ENCODE measurements around the gene OGDHL.
"Not testable (repeated sequence)": the region's sequence is repeated elsewhere in the genome, so short reads cannot be mapped to it uniquely, and the experiment has no call there.

OGDHL gene

DNA sequence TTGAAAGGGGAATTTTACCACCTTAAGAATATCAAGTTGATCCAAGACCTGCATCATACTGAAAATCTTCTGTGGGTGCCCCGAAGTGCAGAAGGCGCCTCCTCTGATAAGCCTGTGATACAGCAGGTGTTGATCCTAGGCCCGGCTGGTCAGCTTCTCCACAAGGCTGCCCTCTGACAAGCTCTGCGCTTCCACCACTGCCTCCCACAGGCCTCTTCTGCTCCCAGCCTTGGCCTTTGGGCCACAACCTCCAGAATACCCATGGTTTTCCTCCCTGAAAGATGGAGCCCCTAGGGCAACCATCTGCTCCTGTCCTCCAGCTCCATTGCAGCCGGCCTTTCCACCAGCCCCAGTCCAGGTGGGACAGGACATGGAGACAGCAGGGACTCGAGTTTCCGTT, 5.6 kb upstream of the OGDHL start:
- Mint-ChIP-seq H3K36me3 (peaks cover 0 to 7% of the 10 kb centered on the region in 2 donors), H3K4me1 (peaks cover 2 to 3% of the 10 kb centered on the region in 2 donors), H3K4me3 (no peak overlapping the region), H3K27ac (no peak overlapping the region), H3K9me3 (peaks cover 5 to 10% of the 10 kb centered on the region in 2 donors), H3K27me3 (peaks cover 49 to 66% of the 10 kb centered on the region in 2 donors)
- DNase-seq, result no peak
- ATAC-seq (replicated peaks), result no peak

DNA sequence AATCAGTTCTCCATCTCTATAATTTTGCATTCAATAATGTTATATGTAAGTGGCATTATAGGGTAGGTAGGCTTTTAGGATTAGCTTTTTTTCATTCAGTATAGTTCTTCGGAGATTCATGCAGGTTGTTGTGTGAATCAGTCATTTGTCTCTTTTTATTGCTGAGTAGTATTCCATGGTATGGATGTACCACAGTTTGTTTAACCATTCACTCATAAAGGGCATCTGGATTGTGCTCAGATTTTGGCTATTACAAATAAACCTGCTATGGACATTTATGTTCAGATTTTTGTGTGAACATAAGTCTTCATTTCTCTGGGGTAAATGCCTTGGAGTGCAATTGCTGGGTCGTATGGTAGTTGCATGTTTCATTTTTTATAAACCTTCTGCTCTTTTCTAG, 4.4 kb upstream of the OGDHL start:
- H3K27ac Mint-ChIP-seq, result no peak overlapping the region
- peaks cover 4 to 10% of the 10 kb centered on the region in 2 donors for H3K4me1 Mint-ChIP-seq
- H3K9me3 Mint-ChIP-seq, result peaks cover 5 to 10% of the 10 kb centered on the region in 2 donors
- no peak overlapping the region for H3K4me3 Mint-ChIP-seq
- ATAC-seq (replicated peaks) (no peak), DNase-seq (no peak)
- H3K36me3 Mint-ChIP-seq, result peaks cover 0 to 7% of the 10 kb centered on the region in 2 donors
- peaks cover 45 to 60% of the 10 kb centered on the region in 2 donors for H3K27me3 Mint-ChIP-seq

DNA sequence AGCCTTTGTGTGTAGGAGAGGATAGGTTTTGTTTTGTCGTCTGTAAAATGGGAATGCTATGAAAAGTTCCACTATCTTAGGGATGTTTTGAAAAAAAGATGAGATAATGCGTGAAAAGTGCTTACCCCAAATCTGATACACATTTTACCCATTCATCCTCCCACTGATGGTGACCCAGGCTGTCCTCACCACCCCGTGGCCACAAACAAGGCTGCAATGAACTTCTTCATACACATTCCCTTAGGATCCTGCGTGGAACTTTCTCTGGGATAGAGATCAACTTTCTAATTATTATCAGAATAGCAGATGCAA, 399 bp upstream of the OGDHL start:
- Mint-ChIP-seq H3K27ac (no peak overlapping the region), H3K4me3 (peak overlapping the region; percentile 71 to 76), H3K27me3 (peaks cover 55 to 73% of the 10 kb centered on the region in 2 donors), H3K36me3 (peaks cover 0 to 5% of the 10 kb centered on the region in 2 donors), H3K9me3 (peaks cover 5 to 8% of the 10 kb centered on the region in 2 donors), H3K4me1 (peaks cover 2 to 16% of the 10 kb centered on the region in 2 donors)
- ATAC-seq (replicated peaks) (no peak), DNase-seq (no peak)

DNA sequence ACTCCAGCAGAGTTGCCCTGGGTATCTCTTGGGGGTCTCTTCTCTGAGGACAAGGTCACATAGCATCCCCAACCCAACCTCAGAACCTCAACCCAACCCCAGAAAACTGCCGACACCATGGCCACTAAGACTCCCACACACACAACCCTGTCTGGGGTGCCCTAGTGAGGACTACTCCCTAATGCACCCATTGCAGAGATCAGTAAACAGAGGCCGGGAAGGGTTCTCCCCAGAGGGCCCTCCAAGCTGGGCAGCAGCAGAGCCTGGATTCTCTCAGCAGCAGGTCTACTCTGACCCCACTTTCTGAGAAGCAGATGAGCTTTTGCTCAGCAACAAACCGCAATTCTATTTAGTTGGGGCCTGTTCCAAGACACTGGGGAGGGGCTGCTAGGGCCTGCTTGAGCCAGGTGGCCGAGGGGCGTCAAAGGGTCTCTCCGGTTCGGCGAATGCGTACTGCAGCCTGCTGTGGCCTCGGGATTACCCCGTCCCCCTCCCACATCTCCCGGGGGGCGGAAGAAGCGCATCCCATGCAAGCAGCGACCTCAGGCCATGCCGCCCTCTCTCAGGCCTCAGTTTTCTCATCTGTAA, 828 bp downstream of the OGDHL start:
- peak overlapping the region in 1 of 2 donors; percentile 76 for H3K4me3 Mint-ChIP-seq
- DNase-seq (no peak), ATAC-seq (replicated peaks) (no peak)
- peaks cover 2 to 16% of the 10 kb centered on the region in 2 donors for H3K4me1 Mint-ChIP-seq
- peaks cover 0 to under 1% of the 10 kb centered on the region in 2 donors for H3K36me3 Mint-ChIP-seq
- peaks cover 51 to 63% of the 10 kb centered on the region in 2 donors for H3K27me3 Mint-ChIP-seq
- H3K9me3 Mint-ChIP-seq, result peaks cover 0 to 1% of the 10 kb centered on the region in 2 donors
- no peak overlapping the region for H3K27ac Mint-ChIP-seq

DNA sequence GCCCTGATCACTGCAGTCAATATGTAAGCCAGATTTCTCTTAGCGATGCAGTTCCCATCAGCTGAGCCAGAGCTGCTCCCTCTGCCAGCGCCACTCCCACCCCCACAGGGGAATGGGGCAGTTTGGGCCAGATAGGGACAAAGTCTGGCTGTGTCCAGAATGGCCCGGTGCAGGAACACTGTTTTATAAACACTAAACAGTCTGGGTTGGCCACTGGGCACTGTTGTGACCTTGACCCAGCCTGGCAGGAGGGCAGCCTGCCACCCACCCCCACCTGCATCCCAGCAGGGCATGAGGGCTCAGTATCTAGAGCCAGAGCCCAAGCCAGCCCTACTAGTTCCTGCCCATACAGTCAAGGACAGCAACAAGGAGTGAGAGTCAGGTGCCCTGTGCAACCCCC, 1.3 kb downstream of the OGDHL start:
- H3K4me1 Mint-ChIP-seq, result peaks cover 2 to 16% of the 10 kb centered on the region in 2 donors
- no peak overlapping the region for H3K4me3 Mint-ChIP-seq
- H3K9me3 Mint-ChIP-seq, result no peaks in the 10 kb centered on the region
- no peak for DNase-seq
- no peak for ATAC-seq (replicated peaks)
- no peak overlapping the region for H3K27ac Mint-ChIP-seq
- peaks cover 54 to 59% of the 10 kb centered on the region in 2 donors for H3K27me3 Mint-ChIP-seq
- no peaks in the 10 kb centered on the region for H3K36me3 Mint-ChIP-seq

DNA sequence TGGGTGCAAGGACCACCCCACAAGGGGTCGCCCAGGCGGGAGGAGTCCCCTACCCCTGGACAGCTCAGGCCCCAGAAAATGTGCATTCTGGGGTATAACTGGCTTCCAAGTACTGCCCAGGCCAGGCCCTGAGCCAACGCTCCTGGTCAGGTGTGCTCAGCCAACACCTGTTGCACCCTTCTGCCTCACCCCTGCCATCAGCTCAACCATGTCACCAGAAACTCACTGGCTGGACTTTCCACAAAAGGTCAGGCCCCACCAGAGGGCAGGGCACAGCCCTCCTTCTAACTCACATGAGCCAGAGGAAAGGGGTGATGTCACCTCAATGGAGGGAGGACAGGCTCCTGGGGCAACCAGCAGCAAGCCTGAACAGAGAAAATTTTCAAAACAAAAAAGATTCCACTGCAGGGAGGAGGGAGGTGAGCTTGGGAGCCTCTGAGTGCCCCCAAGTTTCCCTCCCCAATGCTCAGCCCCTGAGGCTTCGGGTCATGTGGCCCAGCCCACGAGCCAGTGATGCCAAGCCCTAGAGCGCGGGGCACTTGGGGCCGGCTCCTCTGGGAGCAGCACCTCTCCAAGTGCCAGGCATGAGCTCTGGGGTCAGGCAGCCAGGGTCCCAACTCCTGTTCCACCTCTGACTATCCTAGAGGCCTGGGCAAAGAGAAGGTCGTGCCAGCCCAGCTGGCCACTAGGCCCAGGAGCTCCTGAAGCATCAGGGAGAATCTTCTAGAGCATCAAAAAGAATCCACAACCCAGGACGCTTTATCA, 2.2 kb downstream of the OGDHL start:
- Mint-ChIP-seq H3K27ac (no peak overlapping the region), H3K9me3 (no peaks in the 10 kb centered on the region), H3K36me3 (no peaks in the 10 kb centered on the region), H3K27me3 (peaks cover 54 to 59% of the 10 kb centered on the region in 2 donors), H3K4me1 (peaks cover 2 to 16% of the 10 kb centered on the region in 2 donors), H3K4me3 (no peak overlapping the region)
- no peak for ATAC-seq (replicated peaks)
- no peak for DNase-seq

DNA sequence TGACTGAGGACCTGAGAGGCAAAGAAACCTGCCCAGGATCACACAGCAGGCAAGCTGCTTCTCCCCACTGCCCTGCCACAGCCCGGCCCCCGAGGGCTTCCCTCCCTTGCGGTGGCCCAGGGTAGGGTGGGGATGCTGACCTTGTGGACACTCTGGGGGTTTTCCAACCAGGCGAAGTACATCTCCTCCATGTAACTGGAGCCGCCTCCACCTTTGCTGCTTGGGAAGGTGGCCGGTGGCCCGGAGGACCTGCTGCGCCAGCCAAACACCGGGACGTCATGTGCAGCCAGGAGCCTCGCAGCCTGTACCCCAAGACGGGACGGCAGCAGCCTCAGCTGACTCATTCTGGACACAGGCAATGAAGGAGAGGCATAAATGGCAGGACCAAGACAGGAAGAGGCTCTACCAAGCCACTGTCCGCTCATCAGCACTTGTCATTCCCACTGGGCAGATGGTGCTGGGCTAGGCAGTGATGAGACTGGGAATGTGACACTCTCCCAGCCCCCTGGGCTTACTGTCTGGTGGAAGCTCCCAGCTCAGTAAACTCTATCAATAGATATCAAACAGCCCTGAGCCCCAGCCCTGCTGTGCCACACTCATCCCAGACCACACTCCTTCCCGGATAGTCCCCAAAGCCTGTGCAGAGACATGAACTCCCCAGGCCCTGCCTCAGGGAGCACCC, 3.7 kb downstream of the OGDHL start:
- DNase-seq (no peak), ATAC-seq (replicated peaks) (no peak)
- Mint-ChIP-seq H3K36me3 (no peaks in the 10 kb centered on the region), H3K27ac (no peak overlapping the region), H3K4me3 (no peak overlapping the region), H3K9me3 (no peaks in the 10 kb centered on the region), H3K4me1 (peaks cover 2 to 16% of the 10 kb centered on the region in 2 donors), H3K27me3 (peaks cover 49 to 52% of the 10 kb centered on the region in 2 donors)

DNA sequence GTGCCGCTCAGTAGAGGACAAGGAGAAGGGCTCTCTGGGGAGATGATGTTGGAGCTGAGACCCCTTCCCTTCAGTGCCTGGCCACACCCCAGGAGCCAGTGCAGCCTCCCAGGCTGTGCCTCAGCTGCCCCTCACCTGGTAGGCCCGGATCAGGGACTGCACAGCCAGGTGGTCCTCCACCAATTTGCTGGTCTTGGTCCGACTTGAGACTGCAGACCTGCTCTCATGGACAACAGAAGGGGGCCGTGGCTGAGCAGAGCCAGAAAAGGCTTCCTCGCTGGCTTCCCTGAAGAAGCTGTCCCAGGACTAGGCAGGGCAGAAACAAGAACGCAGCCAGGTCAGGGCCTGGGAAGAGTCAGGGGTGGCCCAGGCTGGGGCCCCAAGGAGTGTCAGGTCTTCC, 5.5 kb downstream of the OGDHL start:
- H3K9me3 Mint-ChIP-seq, result no peaks in the 10 kb centered on the region
- peaks cover 39 to 50% of the 10 kb centered on the region in 2 donors for H3K27me3 Mint-ChIP-seq
- H3K4me1 Mint-ChIP-seq, result peaks cover 0 to 5% of the 10 kb centered on the region in 2 donors
- no peak overlapping the region for H3K4me3 Mint-ChIP-seq
- no peak for ATAC-seq (replicated peaks)
- no peak for DNase-seq
- H3K27ac Mint-ChIP-seq, result no peak overlapping the region
- no peaks in the 10 kb centered on the region for H3K36me3 Mint-ChIP-seq

DNA sequence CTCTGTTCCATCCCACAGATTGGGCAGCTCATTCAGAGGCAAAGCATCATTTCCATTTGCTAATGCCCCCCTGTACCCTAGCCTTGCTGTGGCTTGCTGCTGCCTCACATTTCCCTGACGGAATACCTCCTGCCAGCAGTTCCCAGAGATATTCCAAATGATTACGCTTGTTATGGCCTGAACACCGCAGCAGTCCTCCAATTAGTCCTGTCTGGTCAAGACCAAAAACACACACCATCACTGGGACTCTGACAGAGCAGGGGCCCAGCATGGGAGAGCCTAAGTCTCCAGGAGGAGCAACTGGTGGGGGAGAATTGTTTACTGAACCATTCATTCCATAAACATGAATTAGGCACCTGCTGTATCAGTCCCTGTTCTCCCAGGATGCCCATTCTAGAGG, 6.1 kb downstream of the OGDHL start:
- H3K4me3 Mint-ChIP-seq, result no peak overlapping the region
- H3K4me1 Mint-ChIP-seq, result peaks cover 0 to under 1% of the 10 kb centered on the region in 2 donors
- peaks cover 42 to 51% of the 10 kb centered on the region in 2 donors for H3K27me3 Mint-ChIP-seq
- H3K36me3 Mint-ChIP-seq, result no peaks in the 10 kb centered on the region
- no peaks in the 10 kb centered on the region for H3K9me3 Mint-ChIP-seq
- H3K27ac Mint-ChIP-seq, result no peak overlapping the region
- DNase-seq, result no peak
- no peak for ATAC-seq (replicated peaks)

DNA sequence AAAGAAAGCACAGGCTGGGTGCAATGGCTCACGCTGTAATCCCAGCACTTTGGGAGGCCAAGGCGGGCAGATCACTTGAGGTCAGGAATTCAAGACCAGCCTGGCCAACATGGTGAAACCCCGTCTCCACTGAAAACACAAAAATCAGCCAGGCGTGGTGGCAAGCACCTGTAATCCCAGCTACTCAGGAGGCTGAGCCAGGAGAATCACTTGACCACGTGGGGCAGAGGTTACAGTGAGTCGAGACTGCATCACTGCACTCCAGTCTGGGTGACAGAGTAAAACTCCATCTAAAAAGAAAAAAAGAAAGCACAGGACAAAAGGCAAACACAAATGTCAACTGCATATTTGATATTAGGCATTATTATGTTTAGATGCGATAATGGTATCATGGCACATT, 7.2 kb downstream of the OGDHL start:
- peaks cover 41 to 47% of the 10 kb centered on the region in 2 donors for H3K27me3 Mint-ChIP-seq
- ATAC-seq (replicated peaks); H3K9me3 Mint-ChIP-seq; H3K27ac Mint-ChIP-seq; DNase-seq; H3K36me3 Mint-ChIP-seq; H3K4me3 Mint-ChIP-seq; H3K4me1 Mint-ChIP-seq: not testable (repeated sequence)

DNA sequence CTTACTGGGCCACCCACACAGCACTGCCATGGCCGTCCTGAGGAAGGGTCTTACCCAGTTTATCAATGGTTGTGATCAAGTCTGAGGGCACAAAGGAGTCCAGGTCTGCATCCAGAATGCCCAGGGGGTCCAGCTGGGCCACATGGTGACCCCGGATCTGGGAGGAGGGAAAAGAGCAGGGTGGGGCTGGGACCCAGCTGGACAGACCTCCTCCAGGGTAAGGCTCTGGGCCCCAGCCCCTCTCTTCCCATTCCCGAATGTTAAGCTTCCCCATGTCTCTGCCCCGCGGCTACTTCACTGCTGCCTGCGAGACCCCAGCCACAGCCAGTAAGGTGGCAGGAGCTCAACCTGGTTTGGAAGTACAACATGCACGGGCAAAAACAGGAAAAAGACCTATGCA, 9.5 kb downstream of the OGDHL start:
- Mint-ChIP-seq H3K4me3 (no peak overlapping the region), H3K36me3 (no peaks in the 10 kb centered on the region), H3K27me3 (peaks cover 23 to 32% of the 10 kb centered on the region in 2 donors), H3K4me1 (no peaks in the 10 kb centered on the region), H3K9me3 (no peaks in the 10 kb centered on the region), H3K27ac (no peak overlapping the region)
- ATAC-seq (replicated peaks), result no peak
- DNase-seq, result no peak

DNA sequence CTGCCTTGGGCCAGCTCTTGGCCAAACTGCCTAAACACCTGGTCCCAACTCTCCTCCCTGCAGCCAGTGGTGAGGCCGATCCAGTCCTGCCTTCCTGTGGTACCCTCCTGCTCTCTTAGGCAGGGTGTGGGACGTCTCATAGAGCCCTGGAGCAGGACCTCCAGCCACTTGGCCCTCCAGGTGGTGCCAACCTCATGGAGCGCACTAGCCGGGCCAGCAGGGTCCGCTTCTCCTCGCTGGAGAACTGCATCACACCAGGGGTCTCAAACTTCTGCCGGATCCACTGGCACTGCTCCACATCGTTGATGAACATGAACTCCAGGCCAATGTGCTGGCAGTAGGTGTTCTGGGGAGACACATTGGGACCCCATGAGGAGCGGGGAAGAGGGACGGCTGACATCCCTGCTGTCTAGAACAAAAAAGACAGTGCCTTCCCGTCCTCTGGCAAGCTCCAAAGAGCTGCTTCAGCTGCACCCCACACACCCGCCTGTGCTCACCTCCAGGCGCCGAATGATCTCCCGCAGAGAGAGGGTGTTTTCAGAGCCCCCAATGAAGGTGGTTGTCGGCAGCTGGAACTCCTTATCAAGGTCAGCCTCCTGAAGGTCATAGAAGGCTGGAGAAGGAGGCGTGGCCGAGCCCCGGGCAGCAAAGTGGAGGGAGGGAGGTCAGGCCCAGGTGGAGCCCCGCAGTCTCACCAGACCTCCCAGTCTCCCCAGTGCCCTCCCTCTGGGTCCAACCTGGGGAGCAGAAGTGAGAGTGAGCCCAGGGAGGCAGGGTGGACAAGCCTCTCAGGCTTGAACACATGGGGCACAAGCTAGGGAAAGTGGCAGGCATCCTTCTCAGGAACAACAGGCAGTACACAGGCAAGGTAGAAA, 10.2 kb downstream of the OGDHL start:
- Mint-ChIP-seq H3K9me3 (no peaks in the 10 kb centered on the region), H3K36me3 (no peaks in the 10 kb centered on the region), H3K27me3 (peaks cover 18 to 29% of the 10 kb centered on the region in 2 donors), H3K27ac (no peak overlapping the region), H3K4me1 (no peaks in the 10 kb centered on the region), H3K4me3 (no peak overlapping the region)
- ATAC-seq (replicated peaks), result no peak
- no peak for DNase-seq

DNA sequence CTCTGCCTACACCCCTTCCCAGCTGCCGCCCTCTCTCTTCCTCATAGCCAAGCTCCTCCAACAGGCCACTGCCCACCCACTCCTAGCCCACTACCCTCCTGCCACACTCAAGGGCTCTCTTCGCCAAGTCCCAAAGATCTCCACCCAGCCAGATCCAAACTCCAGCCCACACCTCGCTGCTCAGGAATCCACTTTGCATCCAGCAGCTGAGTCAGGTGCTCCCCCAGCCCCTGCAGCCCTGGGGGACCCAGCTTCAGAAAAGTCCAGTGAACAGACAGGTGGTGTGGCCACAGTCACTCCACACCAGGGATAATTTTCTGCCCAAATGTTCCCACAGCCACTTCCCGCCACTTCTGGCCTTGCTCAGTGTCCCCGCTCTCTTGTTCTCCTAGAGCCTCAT, 10.9 kb downstream of the OGDHL start:
- no peak overlapping the region for H3K27ac Mint-ChIP-seq
- H3K36me3 Mint-ChIP-seq, result no peaks in the 10 kb centered on the region
- no peak for ATAC-seq (replicated peaks)
- no peaks in the 10 kb centered on the region for H3K4me1 Mint-ChIP-seq
- no peak for DNase-seq
- H3K4me3 Mint-ChIP-seq, result no peak overlapping the region
- H3K9me3 Mint-ChIP-seq, result no peaks in the 10 kb centered on the region
- H3K27me3 Mint-ChIP-seq, result peaks cover 15 to 29% of the 10 kb centered on the region in 2 donors

DNA sequence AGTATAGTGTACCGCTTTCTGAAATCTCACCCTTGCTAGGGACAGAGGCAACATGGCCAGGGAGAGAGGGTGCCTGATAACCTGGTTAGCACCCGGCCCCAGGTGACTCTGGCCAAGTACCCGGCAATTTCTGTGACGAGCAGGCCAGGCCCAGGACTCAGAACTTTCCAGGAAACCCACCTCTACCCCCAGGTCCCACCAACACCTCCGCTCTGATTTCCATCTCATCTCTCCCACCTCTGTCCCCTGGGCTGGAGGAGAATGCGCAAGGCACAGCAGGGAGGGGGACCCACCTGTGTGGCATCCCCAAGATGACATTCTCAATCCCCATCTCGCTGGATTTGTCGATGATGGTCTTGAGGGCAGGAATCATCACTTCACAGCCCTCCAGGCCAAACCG, 11.6 kb downstream of the OGDHL start:
- no peaks in the 10 kb centered on the region for H3K4me1 Mint-ChIP-seq

More for the DNA sequence above, 11.6 kb downstream of the OGDHL start:
- H3K36me3 Mint-ChIP-seq, result no peaks in the 10 kb centered on the region
- no peaks in the 10 kb centered on the region for H3K9me3 Mint-ChIP-seq
- H3K27ac Mint-ChIP-seq, result no peak overlapping the region
- no peak overlapping the region for H3K4me3 Mint-ChIP-seq
- ATAC-seq (replicated peaks), result no peak
- DNase-seq, result no peak
- peaks cover 11 to 29% of the 10 kb centered on the region in 2 donors for H3K27me3 Mint-ChIP-seq
